Adrenal gland (tissue), 5 donors: ENCODE data around the gene LARP4B.

Source experiments
- CTCF ChIP-seq, 6 experiments: fragments of 450-650 bp in 4 of 6; fragments of 200-600 bp in 2 of 6; sonication (generic) in 1 of 6; IDR thresholded peaks; 1 replicate in 5 of 6; 2 replicates in 1 of 6; pipeline versions ENCODE4 v1.5.1 to v1.8.0; 2016 to 2021; ENCODE audit warnings: antibody characterized with exemption in 6 of 6, mild to moderate bottlenecking in 2 of 6, moderate library complexity in 1 of 6
- POLR2A ChIP-seq, 2 donors: fragments of 450-650 bp; IDR thresholded peaks; one replicate each; pipeline ENCODE4 v1.6.1; 2017; ENCODE audit warnings: antibody characterized with exemption in 2 of 2, mild to moderate bottlenecking in 2 of 2, moderate library complexity in 1 of 2
- donor health status: DM: no; HTN: no; CAD: no.

- TF ChIP-seq CTCF (IDR thresholded peaks at IDR 0.05) (no peak), POLR2A (IDR thresholded peaks at IDR 0.05) (no peak)
These were observed 5.3 kb downstream of the LARP4B start for GRCh38 chr10:926075-926698.
